Measurements from ENCODE around the gene QTRT2.

DNA sequence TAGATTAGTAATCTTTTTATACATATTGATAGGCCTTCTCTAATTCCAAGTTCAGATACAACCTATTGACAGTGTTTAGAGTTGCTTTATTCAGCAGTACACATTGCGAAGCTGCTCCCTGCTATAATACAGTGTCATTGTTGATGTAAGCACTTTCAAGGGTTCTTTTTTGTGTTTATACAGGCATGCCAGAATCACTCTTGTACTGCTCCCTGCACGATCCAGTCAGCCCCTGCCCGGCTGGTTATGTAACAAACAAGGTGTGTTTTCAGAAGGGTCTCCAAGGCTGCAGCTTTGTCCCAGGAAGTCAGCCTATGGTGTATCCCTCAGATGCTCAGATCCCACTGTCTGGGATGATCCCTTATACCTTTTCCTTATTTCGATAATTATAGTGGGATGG lies 11.3 kb downstream of the QTRT2 start:
- TF ChIP-seq CTCF (conservative IDR thresholded peaks at IDR 0.05; ENCODE audit: low read length) = no peak
- no peak for TF ChIP-seq EZH2phosphoT487 (IDR thresholded peaks at IDR 0.05; ENCODE audit: borderline replicate concordance)
